GM21576 (cell line): Measurements from ENCODE around the gene TMEM80.
"Not testable (repeated sequence)": the region's sequence is repeated elsewhere in the genome, so short reads cannot be mapped to it uniquely, and the experiment has no call there.

Experiments
- ATAC-seq: cut with Tn5 transposase; IDR thresholded peaks from one replicate; pipeline ENCODE4 v1.9.1; 2021; ENCODE audit warnings: mild to moderate bottlenecking, moderate library complexity; ENCODE audit not compliant: unreplicated experiment

TMEM80 gene

GRCh38 chr11:695538-696248, at the start of gene TMEM80:
TSS of gene TMEM80 (plus strand) at chr11:695816. CDS start at chr11:695828, 12 bp downstream.
- peak; percentile 60 for ATAC-seq

DNA sequence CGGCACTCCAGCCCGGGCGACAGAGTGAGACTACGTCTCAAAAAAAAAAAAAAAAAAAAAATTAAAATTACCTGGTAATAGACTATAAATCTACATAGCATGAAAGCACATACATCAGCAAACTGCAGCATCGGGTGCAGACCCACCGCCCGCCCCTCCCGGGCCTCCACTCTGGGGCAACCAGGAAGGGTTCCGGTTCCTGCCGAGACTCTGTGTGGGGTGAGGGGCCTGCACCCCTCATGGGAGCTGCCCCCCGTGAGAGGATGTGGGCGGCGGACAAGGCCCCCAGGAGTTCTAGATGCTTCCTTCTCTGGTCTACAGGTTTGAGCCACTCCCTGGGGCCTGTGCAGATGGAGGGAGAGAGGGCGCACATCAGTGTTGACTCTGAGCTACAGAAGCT, 49.4 kb upstream of the TMEM80 start:
- no peak for ATAC-seq

DNA sequence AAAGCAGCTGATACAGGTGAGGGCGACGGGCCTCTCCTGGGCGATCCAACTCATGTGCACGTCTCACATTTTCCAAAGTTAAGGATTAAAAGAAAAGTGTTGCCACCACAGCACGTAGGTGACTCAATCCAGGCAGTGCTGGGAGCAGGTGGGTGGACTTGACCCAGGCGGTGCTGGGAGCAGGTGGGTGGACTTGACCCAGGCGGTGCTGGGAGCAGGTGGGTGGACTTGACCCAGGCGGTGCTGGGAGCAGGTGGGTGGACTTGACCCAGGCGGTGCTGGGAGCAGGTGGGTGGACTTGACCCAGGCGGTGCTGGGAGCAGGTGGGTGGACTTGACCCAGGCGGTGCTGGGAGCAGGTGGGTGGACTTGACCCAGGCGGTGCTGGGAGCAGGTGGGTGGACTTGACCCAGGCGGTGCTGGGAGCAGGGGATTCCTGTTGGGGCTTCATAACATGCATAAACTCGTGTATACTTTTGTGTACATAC, 47.9 kb upstream of the TMEM80 start:
- ATAC-seq: not testable (repeated sequence)

DNA sequence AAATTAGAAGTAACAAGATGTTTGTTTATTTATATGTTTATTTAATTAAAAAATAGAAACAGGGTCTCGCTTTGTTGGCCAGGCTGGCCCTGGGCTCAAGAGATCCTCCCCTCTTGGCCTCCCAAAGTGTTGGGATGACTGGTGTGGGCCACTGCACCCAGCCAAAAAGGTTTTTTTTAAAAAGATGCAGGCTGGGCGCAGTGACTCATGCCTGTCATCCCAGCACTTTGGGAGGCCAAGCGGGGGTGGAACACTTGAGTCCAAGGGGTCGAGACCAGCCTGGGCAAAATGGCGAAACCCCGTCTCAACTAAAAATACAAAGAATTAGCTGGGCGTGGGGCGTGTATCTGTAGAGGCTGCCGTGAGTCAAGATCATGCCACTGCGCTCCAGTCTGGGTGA, 45.1 kb upstream of the TMEM80 start:
- ATAC-seq: no peak

- not testable (repeated sequence) for ATAC-seq
Measured at GRCh38 chr11:653136-653535, 42.5 kb upstream of the TMEM80 start.

DNA sequence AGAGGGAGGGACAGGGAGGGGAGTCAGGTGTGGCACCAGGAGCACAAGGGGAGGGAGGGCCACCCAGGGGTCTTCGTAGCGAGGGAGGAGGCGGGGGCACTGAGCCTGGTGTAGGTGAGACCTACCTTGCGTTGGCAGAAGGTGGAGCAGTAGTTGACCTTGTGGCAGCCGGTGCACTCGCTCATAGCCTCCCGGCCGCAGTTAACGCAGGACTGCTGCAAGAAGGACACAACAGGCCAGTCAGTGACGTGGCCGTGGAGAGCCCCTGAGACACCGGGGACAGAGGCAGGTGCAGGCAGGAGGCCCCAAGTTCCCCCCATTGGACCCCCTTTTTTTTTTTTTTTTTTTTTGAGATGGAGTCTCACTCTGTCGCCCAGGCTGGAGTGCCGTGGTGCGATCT, 41.8 kb upstream of the TMEM80 start:
- no peak for ATAC-seq

- not testable (repeated sequence) for ATAC-seq
Measured at GRCh38 chr11:654444-654843, 41.2 kb upstream of the TMEM80 start.

DNA sequence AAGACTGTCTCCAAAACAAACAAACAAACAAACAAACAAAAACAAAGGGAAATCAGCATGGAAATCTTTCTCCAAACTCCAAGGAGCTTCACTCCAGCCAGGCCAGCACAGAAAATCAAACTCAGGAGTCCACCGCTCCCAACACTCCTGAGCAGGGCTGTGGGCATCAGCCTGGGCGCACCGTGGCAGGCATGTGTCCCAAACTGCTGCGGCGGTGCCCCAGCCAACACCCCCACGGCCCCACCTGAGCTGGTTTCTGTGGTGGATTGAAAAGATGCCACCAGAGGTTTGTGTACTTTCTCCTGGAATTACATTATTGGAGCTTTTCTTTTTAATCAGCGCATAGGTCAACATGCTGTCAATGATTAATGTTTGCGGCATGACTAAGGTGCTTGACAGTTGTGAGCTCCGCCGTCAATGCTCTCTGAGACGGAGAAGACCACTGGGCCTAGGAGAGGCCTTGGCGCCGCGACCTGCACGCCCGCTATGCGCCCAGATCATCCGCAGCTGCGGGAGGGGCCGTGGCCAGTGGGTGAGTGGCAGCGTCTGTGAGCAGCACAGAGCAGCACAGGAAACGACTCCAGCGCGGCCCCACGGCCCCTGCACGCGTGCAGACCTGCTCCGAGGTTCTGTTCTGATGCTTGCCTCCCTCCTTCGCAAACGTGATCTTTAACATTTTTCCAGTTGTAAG, 40.4 kb upstream of the TMEM80 start:
- no peak for ATAC-seq

- ATAC-seq: no peak
Measured at GRCh38 chr11:656426-656825, 39.2 kb upstream of the TMEM80 start.

DNA sequence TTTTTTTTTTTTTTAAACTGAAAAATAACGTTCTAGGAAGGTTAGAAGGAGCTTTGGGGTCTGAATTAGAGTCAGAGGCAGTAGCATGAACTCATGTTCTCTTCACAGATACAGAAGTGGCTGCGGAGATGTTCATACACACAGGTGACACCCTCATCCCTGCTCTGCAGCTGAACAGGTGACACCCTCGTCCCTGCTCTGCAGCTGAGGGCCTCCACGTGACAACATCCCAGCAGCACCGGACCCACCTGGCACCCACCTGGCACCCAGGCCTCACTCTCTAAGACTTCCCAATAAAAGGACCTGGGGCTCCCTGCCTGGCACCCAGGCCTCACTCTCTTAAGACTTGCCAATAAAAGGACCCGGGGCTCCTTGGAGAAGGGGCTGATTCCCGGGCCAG, 38.8 kb upstream of the TMEM80 start:
- no peak for ATAC-seq

DNA sequence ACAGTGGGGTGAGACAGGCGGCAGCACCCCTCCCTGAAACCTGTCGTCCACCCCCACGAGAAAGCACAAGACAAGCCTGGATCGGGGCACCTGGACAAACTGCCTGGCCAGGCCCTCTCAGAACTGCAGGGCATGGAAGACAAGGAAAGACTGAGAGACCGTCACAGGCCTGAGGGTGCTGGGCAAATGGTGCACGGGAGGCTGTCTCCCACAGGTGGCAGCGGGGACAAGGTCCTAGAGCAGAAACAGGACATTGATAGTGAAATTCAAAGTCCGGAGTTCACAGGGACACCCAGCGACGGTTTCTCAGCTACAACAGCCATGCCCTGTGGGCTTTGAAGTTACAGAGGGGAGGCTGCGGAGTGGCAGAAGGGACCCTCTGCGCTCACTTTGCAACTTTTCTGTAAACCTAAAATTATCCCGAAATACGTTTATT, 37.9 kb upstream of the TMEM80 start:
- ATAC-seq: no peak

- ATAC-seq: no peak
Measured at GRCh38 chr11:659532-660085, 36.0 kb upstream of the TMEM80 start.

DNA sequence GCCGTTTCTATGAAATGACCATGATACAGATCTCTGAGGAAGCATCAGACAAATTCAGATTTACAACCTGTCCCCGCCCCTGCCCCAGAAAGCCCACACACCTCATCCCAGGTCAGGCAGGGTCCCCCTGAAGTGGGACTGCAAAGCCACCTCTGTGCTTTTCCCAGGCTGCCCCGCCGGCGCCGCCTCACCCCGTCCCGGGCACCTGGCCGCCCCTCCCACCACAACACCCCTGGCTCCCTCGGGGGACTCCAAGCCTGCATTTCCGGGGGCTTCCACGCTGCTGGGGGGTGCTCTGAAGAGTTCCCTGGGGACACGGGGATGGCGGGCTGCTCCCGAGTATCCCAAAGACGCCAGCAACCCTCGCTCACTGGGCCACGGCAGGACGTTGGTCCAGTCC, 35.3 kb upstream of the TMEM80 start:
- no peak for ATAC-seq

DNA sequence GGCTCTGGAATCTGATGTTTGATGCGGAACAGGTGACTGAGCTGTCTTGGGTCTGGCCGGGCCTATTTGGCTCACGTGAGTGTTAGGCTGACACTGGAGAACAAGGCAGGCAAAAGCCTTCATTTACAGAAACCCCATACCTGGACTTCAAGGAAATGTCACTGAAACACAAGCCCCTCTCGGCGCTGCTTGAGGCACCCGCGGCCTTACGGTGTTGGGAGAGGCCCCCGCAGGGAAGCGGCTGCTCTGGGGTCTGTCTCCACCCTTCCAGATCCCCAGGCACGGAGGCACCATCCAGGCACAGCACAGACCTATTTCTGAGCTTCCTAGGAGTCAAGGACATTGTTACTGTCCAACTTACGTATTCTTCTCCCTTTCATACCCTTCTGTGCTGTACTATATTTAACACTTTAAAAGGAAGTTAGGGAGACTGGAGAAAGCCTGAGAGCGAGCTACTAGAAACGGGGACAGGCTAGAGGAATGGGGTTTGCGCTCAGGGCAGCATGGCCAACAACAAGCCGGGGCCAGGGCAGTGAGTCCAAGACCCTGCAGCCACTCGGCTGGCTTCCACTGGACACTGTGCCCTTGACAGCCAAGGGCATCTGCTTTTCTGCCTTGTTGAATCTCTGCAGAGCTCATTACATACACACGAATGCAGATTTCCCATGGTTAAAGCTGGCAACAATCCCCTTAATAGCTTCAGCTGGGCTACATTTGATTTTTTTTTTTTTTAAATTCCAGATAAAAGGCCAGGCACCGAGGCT, 34.8 kb upstream of the TMEM80 start:
- ATAC-seq: no peak

GRCh38 chr11:662689-663274, 32.8 kb upstream of the TMEM80 start:
- no peak for ATAC-seq

- ATAC-seq: no peak
Measured at GRCh38 chr11:665062-665703, 30.4 kb upstream of the TMEM80 start.

DNA sequence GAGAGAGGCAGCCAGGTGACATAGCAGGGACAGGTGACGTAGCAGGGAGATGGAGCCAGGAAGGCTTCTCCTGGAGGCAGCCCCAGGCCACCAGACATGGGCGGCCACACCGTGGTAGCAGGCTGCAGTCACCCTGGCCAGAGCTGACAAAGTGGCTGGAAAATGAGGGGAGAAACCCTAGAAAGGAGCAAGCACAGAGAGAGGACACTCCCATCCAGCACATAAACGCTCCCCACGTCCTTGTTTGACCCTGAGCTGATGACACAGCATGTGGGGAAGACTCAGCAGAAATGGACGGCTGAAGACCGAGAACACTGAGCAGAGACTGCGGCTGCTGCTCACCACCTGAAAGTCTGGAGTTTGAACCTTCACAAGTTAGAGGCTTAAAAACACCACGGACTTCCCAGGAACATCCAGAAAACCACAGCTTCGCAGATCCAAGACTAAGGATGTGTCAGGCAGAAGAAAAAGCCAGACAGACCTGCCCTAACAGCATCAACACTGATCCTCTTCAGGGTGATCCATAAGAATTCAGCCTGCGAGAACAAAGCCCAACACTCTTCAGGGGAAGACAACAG, 29.8 kb upstream of the TMEM80 start:
- ATAC-seq: no peak

DNA sequence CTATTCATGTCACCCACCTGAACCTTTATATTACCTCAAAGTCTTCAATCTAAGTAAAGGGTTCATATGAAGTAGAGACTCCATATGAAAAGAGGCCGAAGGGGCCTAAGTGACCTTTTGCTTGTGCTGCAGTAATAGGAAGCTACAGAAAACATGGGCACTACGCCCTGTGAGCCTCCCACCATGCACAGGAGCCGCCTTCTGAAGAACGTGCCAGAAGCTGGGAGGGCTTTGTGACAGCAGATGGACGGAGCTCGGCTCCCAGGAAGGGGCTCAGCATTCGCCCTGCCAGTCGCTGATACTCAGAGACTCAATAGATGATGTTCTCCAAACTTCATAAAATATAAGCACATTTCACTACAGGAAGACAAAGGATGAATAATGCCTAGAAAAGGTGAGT, 21.8 kb upstream of the TMEM80 start:
- ATAC-seq: no peak

DNA sequence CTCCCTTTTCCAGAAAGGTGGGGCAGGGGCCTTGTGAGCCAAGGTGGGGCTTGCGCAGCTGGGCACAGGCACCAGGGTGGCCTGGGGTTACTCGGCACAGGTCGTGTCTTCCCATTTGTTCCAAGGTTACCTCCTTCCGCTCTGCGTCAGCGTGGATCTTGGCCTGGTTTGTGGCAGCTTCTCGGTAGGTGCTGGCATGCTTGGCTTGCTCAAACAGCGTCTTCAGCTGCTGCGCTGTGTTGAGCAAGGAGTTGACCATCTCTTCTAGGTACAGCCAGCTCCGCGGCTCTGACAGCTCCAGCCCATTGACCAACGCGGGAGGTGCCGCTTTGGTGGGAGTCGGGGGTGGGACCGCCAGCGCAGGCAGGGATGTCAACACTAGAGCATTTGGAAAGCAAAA, 21.2 kb upstream of the TMEM80 start:
- ATAC-seq: no peak

DNA sequence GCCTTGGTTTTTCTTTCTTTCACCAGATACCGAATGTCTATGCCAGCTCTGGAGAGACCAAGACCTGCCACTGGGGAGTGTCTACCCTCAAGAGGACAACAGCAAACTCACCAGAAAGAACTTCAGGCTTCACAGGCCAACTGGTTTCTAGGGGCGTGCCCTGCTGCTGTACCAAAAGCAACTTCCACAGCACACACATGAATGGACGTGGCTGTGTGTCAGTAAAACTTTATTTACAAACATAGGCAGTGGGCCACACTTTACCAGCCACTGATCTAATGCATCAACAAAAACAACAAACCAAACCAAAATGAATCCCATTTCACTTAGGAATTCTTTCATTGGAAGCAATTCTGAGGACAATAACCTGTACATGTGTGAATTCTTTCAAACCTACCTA, 17.3 kb upstream of the TMEM80 start:
- ATAC-seq: no peak
